PC-3 (cell line): ENCODE data around the gene LRRC47. TPM values are rescaled to one million over a fixed set of nuclear protein-coding genes. Genes with fewer than 3 reads are reported as not detected.

Experiments used
- ATAC-seq: fragments of 200-7000 bp; cut with Tn5 transposase; 2 replicates; pipeline ENCODE4 v1.9.1; 2020; ENCODE audit warnings: mild to moderate bottlenecking, moderate library complexity
- BruUV-seq: library from RNA; stranded (reverse); fragments of 400-500 nt; replicated peaks from 2 replicates; lab custom pipeline; 2021; lab: Mats Ljungman, UMichigan
- CTCF ChIA-PET: fragments of 300-600 bp; sonication (Branson Sonifier 250); formaldehyde crosslinking; loops from one replicate; lab custom pipeline; 2022; ENCODE audit warnings: antibody characterized with exemption; lab: Charles Lee
- POLR2A ChIA-PET: fragments of 300-600 bp; sonication (Branson Sonifier 250); formaldehyde crosslinking; loops from one replicate; lab custom pipeline; 2022; ENCODE audit warnings: antibody characterized with exemption; ENCODE audit not compliant: unreplicated experiment; lab: Charles Lee
- DNase-seq: peaks from one replicate; pipeline ENCODE4 v3.0.0-alpha.2; 2015
- H2AFZ ChIP-seq: fragments of 300-600 bp; sonication (generic); 2 replicates; pipeline ENCODE4 v1.6.0; 2016; ENCODE audit warnings: antibody characterized with exemption, low read length
- H3F3A ChIP-seq: fragments of 300-600 bp; sonication (generic); one replicate; pipeline ENCODE4 v1.6.0; 2017; ENCODE audit warnings: antibody characterized with exemption, low read length, control low read depth, mild to moderate bottlenecking; ENCODE audit not compliant: unreplicated experiment
- H3K27ac ChIP-seq: fragments of 300-600 bp; sonication (generic); 2 replicates; pipeline ENCODE4 v1.5.1; 2016; ENCODE audit warnings: mild to moderate bottlenecking, low read length
- H3K27me3 ChIP-seq: fragments of 300-600 bp; sonication (generic); 2 replicates; pipeline ENCODE4 v1.6.1; 2016; ENCODE audit warnings: low read length, mixed read lengths
- H3K36me3 ChIP-seq: fragments of 300-600 bp; sonication (generic); 2 replicates; pipeline ENCODE4 v1.6.1; 2016; ENCODE audit warnings: low read depth, mixed run types, low read length, mixed read lengths
- H3K4me1 ChIP-seq: fragments of 300-600 bp; sonication (generic); 2 replicates; pipeline ENCODE4 v1.5.1; 2016; ENCODE audit warnings: low read length; ENCODE audit not compliant: insufficient read depth
- H3K4me2 ChIP-seq: fragments of 300-600 bp; sonication (generic); 2 replicates; pipeline ENCODE4 v1.6.0; 2016; ENCODE audit warnings: low read length
- H3K4me3 ChIP-seq: fragments of 300-600 bp; sonication (generic); 2 replicates; pipeline ENCODE4 v1.5.1; 2016; ENCODE audit warnings: mild to moderate bottlenecking, low read length, mixed read lengths
- H3K79me2 ChIP-seq: fragments of 300-600 bp; sonication (generic); 2 replicates; pipeline ENCODE4 v1.6.1; 2017; ENCODE audit warnings: low read length, mixed read lengths
- H3K9ac ChIP-seq: fragments of 300-600 bp; sonication (generic); 2 replicates; pipeline ENCODE4 v1.6.0; 2016; ENCODE audit warnings: mild to moderate bottlenecking, low read length
- H3K9me2 ChIP-seq: fragments of 300-600 bp; sonication (generic); replicated peaks from 2 replicates; pipeline ENCODE4 v1.6.1; 2016; ENCODE audit warnings: mixed run types, low read length, mixed read lengths
- H3K9me3 ChIP-seq: fragments of 300-600 bp; sonication (generic); 2 replicates; pipeline ENCODE4 v1.6.1; 2016; ENCODE audit warnings: low read length, mixed read lengths
- H4K20me1 ChIP-seq: fragments of 300-600 bp; sonication (generic); 2 replicates; pipeline ENCODE4 v1.6.1; 2016; ENCODE audit warnings: low read length, mixed read lengths
- CTCF ChIP-seq: fragments of 300-600 bp; sonication (generic); conservative IDR thresholded peaks from 2 replicates; pipeline ENCODE4 v1.5.1; 2017; ENCODE audit warnings: antibody characterized with exemption, low read depth, mild to moderate bottlenecking, low read length
- EZH2 ChIP-seq: fragments of 300-600 bp; sonication (generic); IDR thresholded peaks from one replicate; pipeline ENCODE4 v1.6.1; 2017; ENCODE audit warnings: antibody characterized with exemption, mild to moderate bottlenecking, low read length; ENCODE audit not compliant: unreplicated experiment
- EZH2phosphoT487 ChIP-seq: fragments of 300-600 bp; sonication (generic); IDR thresholded peaks from 2 replicates; pipeline ENCODE4 v1.6.1; 2018; ENCODE audit warnings: mild to moderate bottlenecking, antibody characterized with exemption, low read length, borderline replicate concordance
- intact Hi-C: fragments of 100-400 bp; cut with micrococcal nuclease; formaldehyde crosslinking; loops from 2 replicates; pipeline ENCODE4 v1.9.0; 2023
- total RNA-seq: library from RNA; depleted of rRNA; stranded (reverse); fragments of >200 nt; gene quantifications from 2 replicates; pipeline ENCODE4 v1.2.3, GENCODE V29; 2014

The LRRC47 gene
- total RNA-seq, 1 experiment from 2014 or later: 77.4 TPM

- ATAC-seq (no peak), DNase-seq (no peak)
- intact Hi-C loops: no loop called here
- Histone ChIP-seq H3K36me3 (peaks cover 66% of the 10 kb centered on the region), H4K20me1 (no peaks in the 10 kb centered on the region), H3K27me3 (no peaks in the 10 kb centered on the region), H3K4me1 (no peaks in the 10 kb centered on the region), H3K79me2 (no peaks in the 10 kb centered on the region), H3K4me3 (no peak overlapping the region), H3K4me2 (no peak overlapping the region), H3K27ac (no peak overlapping the region), H3K9ac (no peak overlapping the region), H3F3A (no peaks in the 10 kb centered on the region), H3K9me2 (no peaks in the 10 kb centered on the region), H2AFZ (no peak overlapping the region), H3K9me3 (peaks cover 7% of the 10 kb centered on the region; the same call in 1 of the 2 replicates)
- ChIA-PET POLR2A (no interaction called here), CTCF (no interaction called here)
- no TSS peak for BruUV-seq
- no peak for TF ChIP-seq CTCF
- no peak for TF ChIP-seq EZH2phosphoT487
- TF ChIP-seq EZH2: no peak
These were observed 41.4 kb upstream of the LRRC47 start for GRCh38 chr1:3837685-3838084.

GRCh38 chr1:3837200-3837599 lies 40.9 kb upstream of the LRRC47 start:
- H3K9ac ChIP-seq: no peak overlapping the region
- peaks cover 70% of the 10 kb centered on the region for H3K36me3 ChIP-seq
- no peaks in the 10 kb centered on the region for H3K9me2 ChIP-seq
- H3K4me3 ChIP-seq: no peak overlapping the region
- intact Hi-C loops: no loop called here
- H3K9me3 ChIP-seq: peaks cover 7% of the 10 kb centered on the region; the same call in 1 of the 2 replicates
- H4K20me1 ChIP-seq: no peaks in the 10 kb centered on the region
- no peak for ATAC-seq
- H3K4me2 ChIP-seq: no peak overlapping the region
- no peaks in the 10 kb centered on the region for H3K4me1 ChIP-seq
- H3K27ac ChIP-seq: no peak overlapping the region
- CTCF ChIA-PET: no interaction called here
- DNase-seq: no peak
- H3F3A ChIP-seq: no peaks in the 10 kb centered on the region
- POLR2A ChIA-PET: no interaction called here
- TF ChIP-seq EZH2: no peak
- no peak for TF ChIP-seq EZH2phosphoT487
- no peak for TF ChIP-seq CTCF
- H3K27me3 ChIP-seq: no peaks in the 10 kb centered on the region
- BruUV-seq: no TSS peak
- no peaks in the 10 kb centered on the region for H3K79me2 ChIP-seq
- no peak overlapping the region for H2AFZ ChIP-seq

GRCh38 chr1:3836421-3836820 lies 40.1 kb upstream of the LRRC47 start:
- DNase-seq: no peak
- TF ChIP-seq CTCF: no peak
- TF ChIP-seq EZH2: no peak
- TF ChIP-seq EZH2phosphoT487: no peak
- no peaks in the 10 kb centered on the region for H3K79me2 ChIP-seq

More at GRCh38 chr1:3836421-3836820, 40.1 kb upstream of the LRRC47 start:
- Histone ChIP-seq H3F3A (no peaks in the 10 kb centered on the region), H3K9me3 (peaks cover 7% of the 10 kb centered on the region; the same call in 1 of the 2 replicates), H3K4me2 (no peak overlapping the region), H2AFZ (no peak overlapping the region), H3K4me1 (no peaks in the 10 kb centered on the region), H3K27ac (no peak overlapping the region), H3K27me3 (no peaks in the 10 kb centered on the region), H3K4me3 (no peak overlapping the region), H3K9ac (no peak overlapping the region), H3K9me2 (no peaks in the 10 kb centered on the region), H3K36me3 (peaks cover 72% of the 10 kb centered on the region), H4K20me1 (no peaks in the 10 kb centered on the region)
- CTCF ChIA-PET: no interaction called here
- no peak for ATAC-seq
- POLR2A ChIA-PET: no interaction called here
- intact Hi-C loops: no loop called here
- BruUV-seq: no TSS peak
